Activated CD4-positive, CD25-positive, alpha-beta regulatory T cell treated with anti-CD3 and anti-CD28 coated beads, Interleukin-2, amount 50 U/mL, for 16 hours (primary cell): Measurements from ENCODE around the gene SERINC2.

ENCODE experiments used
- DNase-seq: peaks from one replicate; pipeline ENCODE4 v3.0.0-alpha.2; 2020; ENCODE audit warnings: low read depth, low spot score

The SERINC2 gene

DNA sequence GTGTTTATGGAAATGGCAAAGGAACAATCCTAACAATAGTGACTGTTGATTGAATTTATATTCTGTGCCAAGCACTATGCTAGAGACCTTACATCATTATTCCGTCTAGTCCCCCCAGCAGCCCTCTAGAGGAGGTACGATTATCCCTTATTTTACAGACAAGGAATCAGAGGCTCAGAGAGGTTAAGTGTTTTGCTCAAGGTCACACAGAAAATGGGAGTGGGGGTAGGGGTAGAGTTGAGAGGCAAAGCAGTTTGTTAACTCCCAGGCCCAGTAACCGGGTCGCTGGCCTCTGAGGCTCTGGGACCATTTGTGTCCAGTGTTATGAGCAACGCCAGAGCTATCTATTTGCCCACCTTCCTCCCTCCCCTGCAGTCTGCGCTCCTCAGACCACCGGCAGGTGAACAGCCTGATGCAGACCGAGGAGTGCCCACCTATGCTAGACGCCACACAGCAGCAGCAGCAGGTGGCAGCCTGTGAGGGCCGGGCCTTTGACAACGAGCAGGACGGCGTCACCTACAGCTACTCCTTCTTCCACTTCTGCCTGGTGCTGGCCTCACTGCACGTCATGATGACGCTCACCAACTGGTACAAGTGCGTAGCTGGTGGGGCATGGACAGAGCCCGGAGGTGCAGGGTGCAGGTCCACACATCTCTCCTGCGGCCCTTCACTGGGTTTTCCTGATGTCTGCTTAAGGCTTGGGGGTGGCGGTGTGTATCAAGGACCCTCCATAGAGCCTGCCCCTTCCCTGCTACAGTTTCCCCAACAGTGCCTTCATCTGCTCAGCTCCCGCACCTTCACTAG lies 19.8 kb downstream of the SERINC2 start:
- DNase-seq, result no peak

DNA sequence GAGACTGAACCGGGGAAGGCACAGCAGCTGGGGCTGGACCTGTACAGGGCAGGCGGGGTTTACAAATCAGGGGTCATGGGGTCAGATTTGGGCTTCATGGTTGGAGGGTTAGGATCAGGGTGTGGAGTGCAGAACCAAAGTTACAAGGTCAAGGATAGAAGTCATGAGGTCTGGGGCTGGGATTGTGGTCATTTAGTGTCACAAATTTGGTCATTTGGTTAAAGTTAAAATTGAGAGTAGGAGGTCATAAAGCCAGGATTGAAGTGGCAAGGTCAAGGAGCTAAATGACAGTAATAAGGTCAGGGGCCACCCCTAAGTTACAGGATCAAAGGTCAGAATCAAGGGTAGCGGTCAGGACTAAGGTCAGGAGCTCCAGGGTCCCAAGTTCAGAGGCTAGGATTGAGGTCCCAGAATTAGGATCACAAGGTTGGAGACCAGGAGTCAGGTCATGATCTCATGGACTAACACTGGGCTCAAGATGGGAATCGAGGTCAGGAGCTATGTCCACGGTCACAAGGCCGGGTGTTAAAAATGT lies 20.4 kb downstream of the SERINC2 start:
- DNase-seq, result no peak

- DNase-seq, result no peak
Observed at GRCh38 chr1:31434101-31434871, 21.3 kb downstream of the SERINC2 start.

DNA sequence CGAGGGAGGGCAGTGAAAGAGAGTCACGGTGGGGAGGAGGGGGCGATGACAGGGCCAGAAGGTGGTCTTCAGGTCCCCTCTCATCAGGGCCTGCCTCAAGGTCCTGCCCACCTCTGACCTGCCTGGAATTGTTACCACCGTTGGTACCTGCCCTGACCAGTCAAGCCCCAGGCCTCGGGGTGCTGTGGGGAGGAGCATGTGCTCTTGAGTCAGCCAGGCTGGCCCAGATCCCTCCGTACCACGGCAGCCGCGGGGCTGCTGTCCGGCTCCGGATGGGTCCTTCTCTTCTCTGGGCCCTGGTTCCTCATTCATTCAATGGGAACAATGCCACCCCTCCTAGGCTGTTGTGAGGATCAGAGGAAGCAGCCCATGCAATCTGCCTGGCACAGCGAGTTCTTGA lies 22.0 kb downstream of the SERINC2 start:
- DNase-seq, result no peak

DNA sequence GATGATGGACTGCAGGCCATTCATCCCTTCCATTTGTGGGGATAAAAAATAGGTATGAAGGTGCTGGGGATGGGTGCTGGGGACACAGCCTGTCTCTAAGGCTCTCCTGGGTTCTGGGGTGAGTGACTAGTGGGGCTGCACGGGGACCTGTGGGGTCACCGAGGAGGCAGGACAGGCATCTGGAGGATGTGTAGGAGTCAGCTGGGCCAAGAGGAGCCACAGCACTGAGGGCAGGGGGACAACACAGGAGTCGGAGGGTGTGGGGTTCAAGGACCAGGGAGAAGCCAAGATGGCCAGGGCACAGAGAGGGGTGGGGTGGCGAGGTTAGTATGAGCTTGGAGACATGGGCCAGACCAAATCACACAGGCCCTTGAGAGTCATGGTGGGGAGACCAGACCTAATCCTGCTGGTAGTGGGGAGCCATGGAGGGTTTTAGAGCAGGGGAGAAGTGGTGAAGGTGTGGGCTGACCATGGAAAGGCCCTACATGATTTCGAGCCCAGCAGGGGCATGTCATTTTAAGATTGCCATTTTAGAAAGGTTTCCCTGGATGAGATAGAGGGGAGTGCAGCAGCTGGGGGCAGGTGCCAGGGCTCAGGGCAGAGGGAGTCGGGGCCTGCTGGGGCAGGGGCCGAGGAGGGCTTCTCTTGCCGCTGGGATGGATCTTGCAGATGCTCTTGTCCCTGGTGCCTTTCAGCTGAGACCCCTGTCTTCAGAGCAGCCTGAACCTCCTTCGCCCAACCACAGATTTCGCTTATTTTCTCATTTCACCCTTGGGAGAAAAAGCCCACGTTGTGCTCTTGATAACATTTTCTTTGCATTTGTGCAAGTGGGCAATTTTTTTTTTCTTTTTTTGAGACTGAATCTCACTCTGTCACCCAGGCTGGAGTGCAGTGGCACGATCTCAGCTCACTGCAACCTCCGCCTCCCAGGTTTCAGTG lies 22.7 kb downstream of the SERINC2 start:
- no peak for DNase-seq

DNA sequence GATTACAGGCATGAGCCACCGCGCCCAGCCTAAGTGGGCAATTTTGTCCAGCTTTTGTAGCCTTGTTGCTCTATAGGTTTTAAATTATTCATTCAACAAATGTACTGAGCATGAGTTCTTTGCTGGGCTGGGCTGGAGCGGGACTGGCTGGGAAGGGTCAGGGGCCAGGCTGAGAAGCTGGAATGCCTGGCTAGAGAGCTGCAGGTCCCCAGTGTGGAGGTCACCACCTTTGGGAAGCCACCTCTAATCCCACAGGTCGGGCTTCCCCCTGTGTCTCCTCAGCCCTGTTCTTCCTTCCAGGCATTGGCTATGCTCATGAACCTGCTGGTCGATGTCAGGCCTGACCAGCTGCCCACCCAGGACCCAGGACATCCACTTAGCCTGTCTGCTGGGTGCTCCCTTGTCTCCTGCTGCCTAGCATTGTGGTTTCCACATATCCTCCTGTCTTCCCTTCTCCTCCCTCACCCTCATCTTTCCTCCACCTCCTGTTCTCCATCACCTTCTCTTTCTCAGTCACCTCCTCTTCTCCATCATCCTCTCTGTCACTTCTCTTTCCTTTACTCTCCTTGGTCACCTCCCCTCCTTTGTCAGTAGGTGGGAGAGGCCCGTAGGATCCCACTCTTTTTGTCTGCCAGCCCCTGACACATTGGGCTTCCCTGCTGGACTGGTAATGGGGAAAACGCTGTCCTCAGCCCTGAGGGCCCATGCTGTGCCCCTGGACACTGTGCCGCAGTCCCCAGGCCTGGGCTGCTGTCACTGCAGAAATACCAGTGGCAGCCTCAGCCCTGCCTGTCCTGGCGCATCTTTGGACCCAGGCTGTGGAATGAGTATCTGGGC lies 23.8 kb downstream of the SERINC2 start:
- DNase-seq, result no peak

- no peak for DNase-seq
Observed at GRCh38 chr1:31437433-31438037, 24.5 kb downstream of the SERINC2 start.

DNA sequence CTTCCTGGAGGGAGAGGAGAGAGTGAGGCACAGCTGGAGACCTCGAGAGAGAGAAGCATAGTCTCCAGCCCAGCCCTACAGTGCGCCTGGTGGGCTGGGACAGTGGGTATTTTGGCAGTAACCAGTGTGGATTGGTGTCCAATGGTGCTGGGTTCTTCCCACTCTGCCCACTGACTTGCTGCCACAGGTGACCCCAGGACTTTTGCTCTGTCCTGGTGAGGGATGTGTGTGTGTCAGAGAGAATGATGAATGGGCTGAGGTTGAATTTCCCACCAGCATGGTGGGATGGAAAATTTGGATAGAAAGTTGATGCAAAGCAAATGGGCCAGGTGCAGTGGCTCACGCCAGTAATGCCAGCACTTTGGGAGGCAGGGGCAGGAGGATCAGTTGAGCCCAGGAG lies 26.3 kb downstream of the SERINC2 start:
- no peak for DNase-seq

DNA sequence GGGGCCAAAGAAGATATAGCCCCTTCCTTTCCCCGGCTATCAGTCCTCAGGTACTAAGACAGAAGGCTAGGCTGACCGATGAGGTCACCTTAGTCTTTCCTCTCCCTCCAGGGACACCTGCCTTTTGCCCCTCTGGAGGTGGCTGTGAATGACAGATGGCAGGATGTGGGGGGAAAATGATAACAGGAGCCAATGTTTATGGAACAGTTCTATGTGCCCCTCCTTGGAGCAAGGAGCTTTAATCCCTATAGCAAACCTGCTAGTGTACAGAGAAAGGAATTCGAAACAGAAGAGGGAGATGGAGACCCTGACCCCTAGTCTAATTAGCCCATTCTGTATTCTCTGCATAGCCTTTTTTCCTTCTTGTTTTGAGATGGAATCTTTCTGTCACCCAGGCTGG lies 28.1 kb downstream of the SERINC2 start:
- no peak for DNase-seq

DNA sequence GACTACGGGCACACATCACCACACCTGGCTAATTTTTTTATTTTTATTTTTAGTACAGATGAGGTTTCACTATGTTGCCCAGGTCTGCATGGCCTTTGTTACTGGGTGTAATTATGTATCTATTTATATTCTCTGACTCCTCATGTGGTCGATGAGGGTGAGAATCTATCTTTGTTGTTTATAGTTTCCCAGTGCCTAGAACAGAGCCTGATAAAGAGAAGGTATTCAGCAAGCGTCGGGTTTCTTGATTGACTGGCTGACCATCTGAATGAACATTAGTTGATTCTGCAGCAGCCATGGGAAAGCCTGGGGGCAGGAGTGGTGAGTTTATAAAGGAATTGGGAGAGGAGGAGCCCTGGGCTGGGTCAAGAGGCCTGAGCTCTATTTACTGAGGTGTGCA lies 28.5 kb downstream of the SERINC2 start:
- DNase-seq, result no peak

DNA sequence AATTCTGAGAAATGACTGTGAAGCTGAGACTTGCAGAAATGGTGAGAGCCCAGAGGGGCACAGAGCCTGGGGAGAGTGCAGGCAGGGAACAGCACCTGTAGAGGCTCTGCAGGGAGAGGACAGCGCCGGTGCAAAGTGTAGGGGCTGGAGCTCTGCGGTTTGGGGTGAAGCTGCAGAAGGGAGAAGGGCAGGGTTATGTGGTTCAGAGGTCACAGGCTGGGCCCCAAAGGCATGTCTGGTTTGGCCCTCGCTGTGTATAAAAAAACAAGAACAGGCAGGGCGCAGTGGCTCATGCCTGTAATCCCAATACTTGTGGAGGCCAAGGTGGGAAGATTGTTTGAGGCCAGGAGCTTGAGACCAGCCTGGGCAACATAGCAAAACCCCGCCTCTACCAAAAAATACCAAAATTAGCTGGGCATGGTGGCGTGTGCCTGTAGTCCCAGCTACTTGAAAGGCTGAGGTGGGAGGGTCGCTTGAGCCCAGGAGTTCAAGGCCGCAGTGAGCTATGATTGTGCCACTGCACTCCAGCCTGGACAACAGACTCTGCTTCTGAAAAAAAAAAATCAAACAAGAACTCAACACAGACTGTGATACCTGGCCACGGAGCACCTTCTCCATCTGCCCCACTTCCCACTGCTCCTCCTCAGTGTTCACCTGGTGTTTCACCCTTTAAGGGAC lies 29.1 kb downstream of the SERINC2 start:
- DNase-seq, result no peak

DNA sequence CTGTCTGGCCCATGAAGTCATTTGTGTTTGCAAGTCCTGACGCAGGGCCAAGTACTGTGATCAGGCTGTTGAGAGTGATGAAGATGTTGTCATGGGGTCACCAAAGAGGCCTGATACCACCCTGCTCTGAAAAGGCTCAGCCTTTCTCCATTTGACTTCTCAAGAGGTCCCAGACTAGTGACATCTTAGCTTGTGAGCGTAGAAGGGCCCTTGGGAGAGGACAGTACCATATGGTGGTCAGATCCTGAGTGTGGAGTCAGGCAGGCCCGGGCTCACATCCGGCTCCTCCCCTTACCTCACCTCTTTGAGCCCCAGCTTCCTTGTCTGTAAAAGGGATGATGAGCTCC lies 29.6 kb downstream of the SERINC2 start:
- DNase-seq, result no peak

DNA sequence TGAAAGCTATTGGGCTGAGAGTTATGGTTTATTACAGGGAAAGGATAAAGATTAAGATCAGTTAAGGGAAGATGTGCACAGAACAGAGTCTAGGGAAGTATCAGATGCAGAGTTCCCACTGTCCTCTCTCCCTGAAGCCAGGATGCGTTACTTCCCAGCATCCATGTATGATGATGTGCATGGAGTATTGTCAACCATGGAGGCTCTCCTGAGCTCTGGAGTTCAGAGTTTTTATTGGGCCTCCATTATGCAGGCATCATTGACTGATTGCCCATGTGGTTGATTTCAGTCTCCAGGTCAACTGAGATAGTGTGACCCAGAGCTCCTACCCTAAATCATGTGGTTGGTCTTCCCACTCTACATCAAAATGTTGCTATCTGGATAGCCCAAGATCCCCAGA lies 30.7 kb downstream of the SERINC2 start:
- no peak for DNase-seq

DNA sequence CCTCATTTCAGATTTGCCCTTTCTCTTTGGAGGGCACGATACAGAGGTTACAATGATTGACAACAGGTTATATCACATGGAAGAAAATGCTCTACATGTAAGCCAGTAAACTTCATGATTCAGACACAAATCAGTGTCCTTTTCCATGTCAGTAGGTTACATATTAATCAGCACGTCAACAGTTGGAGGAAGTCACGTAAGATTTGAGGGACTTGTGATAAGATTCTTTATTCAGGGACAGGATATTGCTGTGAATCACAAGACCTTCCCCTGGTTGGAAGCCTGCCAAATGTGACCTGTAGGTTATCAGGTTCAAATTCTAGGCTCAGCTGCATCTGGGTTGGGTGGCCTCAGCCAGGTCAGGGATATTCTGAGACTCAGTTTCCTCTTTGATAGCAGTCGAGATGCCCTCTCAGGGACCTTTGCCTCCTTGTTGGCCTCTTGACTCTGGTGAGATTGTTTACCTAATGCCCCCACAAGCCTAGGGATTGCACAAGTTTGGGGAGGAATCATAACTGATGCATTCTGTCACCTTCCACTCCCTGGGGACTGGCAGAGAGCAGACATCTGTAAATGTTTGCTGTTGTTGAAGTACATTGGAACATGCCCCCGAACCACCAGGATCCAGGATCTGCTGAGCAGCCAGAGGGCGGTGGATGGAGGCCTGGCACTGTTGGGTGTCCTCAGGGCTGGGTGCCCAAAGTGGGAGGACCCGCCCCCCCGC lies 31.9 kb downstream of the SERINC2 start:
- no peak for DNase-seq

DNA sequence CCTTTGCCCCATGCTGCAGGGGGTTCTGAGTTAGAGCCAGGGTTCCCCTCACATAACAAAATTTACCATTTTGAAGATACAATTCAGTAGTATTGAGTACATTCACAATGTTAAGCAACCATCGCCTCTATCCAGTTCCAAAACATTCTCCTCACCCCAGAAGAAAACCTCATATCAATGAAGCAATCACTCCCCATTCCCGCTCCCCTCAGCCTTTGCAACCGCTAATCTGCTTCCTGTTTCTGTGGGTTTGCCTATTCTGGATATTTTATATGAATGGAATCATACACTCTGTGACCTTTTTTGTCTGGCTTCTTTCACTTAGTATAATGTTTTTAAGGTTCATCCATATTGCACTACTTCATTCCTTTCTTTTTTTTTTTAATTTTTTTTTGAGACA lies 32.9 kb downstream of the SERINC2 start:
- DNase-seq, result no peak

DNA sequence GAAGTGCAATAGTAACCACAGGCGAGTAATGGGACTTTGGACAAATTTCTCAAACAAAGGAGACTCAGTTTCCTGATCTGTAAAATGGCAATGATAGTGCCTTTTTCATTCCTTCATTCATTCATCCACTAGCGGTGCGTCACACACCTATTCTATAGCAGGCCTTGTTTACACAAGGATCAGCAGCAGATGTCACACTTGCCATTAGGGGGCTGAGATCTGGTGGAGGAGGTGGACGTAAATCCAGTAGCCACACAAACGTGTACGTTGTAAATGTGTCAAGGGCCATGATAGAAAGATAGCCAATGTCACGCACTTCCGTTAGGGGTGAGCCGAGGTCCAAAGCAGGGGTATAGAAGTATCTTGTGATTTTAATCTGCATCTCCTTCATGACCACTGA lies 34.2 kb downstream of the SERINC2 start:
- no peak for DNase-seq

GRCh38 chr1:31453384-31454079 lies 40.5 kb downstream of the SERINC2 start:
- no peak for DNase-seq

DNA sequence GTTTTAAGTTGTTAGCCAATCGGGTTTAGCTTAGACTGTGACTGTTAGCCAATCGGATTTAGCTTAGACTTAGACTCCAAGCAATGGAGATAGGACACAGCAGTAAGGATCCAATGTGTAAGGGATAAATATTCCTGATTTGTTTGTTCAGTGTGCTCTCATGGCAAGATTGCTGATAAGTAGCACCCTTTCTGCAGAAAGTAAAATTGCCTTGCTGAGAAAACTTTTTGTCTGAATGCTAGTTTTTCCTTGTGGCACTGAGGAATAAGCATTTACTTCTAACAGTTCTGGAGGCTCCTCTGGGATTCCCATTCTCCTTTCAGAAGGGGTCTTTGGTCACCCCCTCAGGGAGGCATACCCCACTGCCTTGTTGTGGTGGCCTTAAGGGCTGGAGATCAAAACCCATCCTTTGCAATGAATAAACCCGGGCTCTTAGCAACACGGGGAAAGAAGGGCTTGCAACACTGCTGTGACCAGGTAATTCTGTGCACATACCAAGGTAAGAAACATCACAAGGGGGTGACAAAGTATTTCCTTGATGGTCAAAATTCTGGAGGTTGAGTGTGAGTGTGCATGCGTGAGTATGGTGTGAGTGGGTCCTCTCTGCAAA lies 45.4 kb downstream of the SERINC2 start:
- DNase-seq, result no peak
